GM21390 (cell line): Measurements from ENCODE around the gene SULT1B1.

Experiments used
- ATAC-seq: cut with Tn5 transposase; IDR thresholded peaks from one replicate; pipeline ENCODE4 v1.9.1; 2021; ENCODE audit not compliant: unreplicated experiment

SULT1B1 gene

GRCh38 chr4:69750346-69750745 lies 10.1 kb downstream of the SULT1B1 start:
- ATAC-seq, result no peak

- ATAC-seq, result no peak
Measured at GRCh38 chr4:69749771-69750170, 10.6 kb downstream of the SULT1B1 start.

DNA sequence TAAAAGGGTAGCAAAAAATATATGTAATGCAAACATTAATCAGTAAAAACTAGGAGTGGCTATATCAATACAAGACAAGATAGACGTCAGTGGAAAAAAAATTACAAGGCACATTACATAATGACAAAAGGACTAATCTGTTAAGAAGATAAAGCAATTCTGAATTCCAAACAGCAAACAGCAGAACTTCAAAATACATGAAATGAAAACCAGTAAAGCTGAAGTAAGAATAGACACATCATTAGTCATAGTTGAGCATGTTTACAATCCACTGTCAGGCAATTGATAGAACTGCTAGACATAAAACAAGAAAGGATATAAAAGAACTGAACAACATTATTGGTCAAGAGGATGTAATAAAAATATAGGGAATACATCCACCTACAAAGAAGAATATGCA lies 12.2 kb downstream of the SULT1B1 start:
- ATAC-seq, result no peak

DNA sequence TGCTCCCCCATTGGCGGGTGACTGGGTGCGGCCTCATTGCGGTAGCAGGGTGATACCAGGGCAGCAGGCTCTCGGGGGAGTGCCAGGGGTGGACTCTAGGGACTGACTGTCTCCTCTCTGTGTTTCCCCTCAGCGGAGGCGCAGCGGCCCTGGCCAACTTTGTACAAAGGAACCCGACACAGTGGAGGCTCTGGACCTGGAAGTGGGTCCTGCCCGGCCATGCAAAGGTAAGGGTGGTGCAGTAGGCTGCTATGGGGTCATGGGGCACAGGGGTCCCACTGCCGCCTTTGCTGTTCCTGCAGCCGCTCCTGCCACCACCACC lies 16.3 kb downstream of the SULT1B1 start:
- ATAC-seq, result no peak

DNA sequence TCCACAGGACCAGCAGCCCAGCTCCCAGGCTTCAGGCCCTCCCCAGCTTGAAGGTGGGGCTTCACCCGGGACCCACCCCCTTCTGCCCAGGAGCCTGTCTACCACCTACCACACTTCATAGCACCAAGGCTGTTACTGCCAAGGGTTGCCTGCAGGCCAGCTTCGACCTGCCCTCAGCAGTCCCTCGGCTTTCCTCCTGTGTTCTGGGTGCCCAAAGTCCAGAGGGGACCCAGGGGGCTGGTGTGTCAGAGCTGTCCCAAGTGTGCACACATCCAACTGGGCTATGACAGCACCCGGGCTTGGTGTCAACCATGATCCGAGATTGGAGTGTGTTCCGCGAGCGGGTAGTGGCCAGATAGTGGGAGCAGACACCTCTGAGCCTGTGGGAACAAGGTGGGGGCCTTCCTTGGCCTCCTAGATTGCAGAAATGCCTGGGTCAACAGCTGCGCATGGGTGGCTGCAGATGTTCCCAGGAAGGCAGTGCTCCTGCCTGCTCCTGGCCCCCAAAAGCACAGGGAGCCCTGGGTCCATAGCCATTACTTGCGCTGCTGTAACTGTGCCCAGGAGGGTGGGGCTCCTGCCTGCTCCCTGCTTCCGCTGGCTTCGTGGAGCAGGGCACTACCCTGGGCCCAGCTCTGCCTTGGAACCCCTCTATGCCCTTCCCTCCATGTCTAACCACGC lies 16.8 kb downstream of the SULT1B1 start:
- no peak for ATAC-seq

GRCh38 chr4:69742596-69742995 lies 17.8 kb downstream of the SULT1B1 start:
- ATAC-seq, result no peak

GRCh38 chr4:69738872-69739271 lies 21.5 kb downstream of the SULT1B1 start:
- no peak for ATAC-seq

DNA sequence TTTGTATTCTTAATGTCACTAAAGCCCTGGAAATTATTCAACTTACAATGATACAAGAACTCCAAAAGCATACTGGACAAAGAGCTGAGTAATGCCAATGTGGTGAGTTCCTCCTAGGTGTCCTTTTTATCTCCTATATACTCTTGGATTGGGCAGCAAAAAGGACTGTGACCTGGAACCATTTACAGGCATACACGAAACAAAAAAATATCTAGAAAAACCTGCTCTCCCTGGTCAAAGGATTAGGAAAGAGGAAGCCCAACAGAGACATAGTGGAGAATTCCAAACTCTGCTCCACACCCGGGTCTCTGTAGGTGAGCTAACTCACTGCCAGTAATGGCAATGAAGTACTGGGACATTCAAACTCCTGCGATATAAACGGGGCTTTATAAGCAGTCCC lies 25.3 kb downstream of the SULT1B1 start:
- no peak for ATAC-seq

GRCh38 chr4:69731847-69732246 lies 28.6 kb downstream of the SULT1B1 start:
- no peak for ATAC-seq

DNA sequence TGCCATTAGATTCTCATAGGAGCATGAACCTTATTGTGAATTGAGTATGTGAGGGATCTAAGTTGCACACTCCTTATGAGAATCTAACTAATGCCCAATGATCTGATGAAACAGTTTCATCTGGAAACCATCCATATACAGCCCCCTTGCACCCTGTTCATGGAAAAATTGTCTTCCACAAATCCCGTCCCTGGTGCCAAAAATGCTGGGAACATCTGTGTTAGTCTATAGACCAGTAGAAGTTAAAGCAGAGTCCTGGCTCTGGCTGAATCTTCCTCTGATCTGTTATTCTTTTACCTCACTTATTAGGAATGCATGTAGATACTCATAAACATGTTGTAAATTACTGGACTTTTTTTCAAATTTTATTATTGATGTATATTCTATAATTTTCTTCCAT lies 29.2 kb downstream of the SULT1B1 start:
- ATAC-seq, result no peak

GRCh38 chr4:69730002-69730401 lies 30.4 kb downstream of the SULT1B1 start:
- no peak for ATAC-seq

DNA sequence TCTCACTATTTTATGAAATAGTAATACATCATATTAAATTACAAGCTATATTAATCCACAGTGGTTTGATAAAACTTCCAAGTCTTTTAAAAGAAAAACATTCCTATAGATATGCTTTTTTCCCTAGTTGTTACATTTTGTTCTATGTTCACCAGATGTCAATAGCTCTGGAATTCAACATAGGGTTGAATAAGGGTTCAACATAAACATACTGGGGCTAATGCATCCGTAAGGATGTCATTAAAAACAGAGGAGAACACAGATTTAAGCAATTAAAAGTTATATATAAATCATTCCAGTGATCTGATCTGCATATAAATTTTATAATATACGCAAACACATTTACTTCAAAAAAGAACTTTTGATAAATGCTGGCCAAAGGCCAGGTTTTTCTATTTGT lies 32.5 kb downstream of the SULT1B1 start:
- ATAC-seq, result no peak

DNA sequence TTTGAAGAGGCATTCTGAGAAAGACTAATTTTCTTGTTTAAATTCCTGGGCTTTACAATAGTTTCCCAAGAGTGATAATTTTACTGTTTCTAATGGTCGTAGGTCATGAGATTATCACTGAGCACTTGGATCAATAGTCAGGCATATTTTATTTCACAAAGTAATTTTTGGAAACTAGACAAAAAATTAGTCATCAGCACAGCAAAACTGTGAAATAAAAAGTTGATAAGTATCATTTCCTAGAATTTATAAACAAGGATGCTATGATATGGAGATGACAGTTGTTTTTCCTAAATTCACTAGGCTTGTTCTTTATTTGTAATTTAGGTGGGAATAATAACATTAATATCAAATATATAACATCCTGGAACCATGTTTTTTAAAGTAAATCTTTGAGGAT lies 33.0 kb downstream of the SULT1B1 start:
- ATAC-seq, result no peak

GRCh38 chr4:69726971-69727370 lies 33.4 kb downstream of the SULT1B1 start:
- no peak for ATAC-seq

DNA sequence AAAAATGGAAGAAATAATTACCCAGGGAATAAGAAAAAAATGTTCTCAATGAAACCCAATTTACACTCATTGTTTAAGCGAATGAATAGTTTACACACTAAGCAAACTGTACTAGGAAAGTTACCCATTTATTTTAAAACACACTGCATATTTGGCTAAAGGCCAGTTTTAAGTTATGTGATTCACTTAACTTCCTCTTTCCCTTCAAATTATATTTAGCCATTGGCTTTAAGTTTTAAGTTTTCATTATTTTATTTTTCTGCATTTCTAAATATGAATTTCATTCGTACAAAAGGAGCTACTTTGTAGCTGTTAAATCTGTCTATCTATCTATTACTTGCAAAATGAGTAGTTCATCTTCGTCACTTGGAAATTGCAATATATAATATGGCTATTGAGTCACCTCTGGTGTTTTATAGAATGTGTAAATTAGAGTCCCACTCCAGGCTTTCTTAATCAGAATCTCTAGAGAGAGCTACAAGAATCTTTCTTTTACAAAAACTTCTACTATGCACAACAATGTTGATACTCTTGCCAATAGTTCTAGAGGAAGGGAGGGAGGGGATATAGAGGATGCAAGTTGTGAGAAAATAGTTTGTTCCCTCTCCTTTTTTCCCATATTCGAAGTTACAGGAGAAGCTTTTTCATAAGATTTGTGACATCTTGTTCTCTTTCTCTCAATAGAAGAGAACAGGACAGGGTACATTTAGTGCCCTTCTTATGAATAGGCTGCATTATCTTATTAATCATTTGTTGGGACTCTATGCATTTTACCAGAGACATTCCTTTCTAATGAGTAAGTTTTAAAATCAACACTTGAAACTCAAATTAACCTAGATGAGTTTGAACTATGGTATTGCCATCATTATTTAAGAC lies 41.8 kb downstream of the SULT1B1 start:
- no peak for ATAC-seq

DNA sequence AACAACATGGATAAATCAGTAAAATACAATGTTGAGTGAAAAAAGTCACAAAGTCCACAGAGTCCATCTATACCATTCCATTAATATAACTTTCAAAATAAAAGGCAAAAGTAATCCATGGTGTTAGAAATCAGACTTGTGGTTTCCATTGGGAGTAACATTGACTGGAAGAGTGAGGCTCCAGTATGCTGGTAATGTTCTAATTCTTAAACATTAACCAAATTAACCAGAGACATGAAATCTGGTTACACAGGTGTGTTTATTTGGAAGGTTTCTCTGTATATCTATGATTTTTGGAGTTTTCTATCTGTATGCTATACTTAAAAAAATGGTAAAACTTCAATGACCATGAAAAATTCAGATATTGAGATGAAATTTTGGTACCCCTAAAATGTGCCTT lies 42.6 kb downstream of the SULT1B1 start:
- no peak for ATAC-seq

GRCh38 chr4:69716654-69717053 lies 43.8 kb downstream of the SULT1B1 start:
- no peak for ATAC-seq

GRCh38 chr4:69714086-69714485 lies 46.3 kb downstream of the SULT1B1 start:
- no peak for ATAC-seq

GRCh38 chr4:69713593-69713992 lies 46.8 kb downstream of the SULT1B1 start:
- no peak for ATAC-seq

- ATAC-seq, result no peak
Measured at GRCh38 chr4:69710580-69710979, 49.8 kb downstream of the SULT1B1 start.

DNA sequence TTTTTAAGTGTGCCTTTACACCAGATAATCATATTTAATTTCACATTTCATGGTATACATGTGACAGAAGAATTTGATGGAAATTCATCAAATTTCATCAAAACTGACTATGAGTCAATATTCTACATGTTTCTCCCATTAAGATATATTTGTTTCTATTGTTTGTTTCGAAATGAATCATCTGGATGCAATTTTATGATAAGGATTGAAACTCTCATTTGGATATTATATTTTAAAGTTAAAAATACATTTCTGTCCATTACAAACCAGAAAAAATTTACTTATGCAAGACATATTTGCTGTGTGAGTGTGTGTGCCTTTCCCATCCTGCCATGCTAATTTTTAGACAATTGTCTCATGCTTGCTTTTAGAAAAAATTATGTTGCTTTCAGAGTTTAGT lies 52.2 kb downstream of the SULT1B1 start:
- ATAC-seq, result no peak

DNA sequence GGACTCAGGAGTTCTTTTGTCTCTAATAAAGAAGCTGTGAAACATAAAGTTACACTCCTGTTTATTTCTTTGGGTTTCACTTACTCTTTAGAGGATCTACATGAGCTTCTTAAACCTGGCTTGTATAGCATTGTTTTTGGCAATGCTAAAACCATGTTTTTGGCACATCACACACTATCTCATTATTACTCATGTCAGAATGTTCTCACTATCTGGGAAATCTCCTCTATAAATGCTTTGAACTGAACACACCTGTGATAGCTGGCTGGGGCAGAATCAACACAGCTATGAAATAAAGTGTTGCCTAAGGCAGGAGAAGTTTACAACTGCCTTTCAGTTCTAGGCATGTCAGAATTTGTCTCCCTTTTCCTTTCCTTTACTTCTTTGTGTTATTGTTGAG lies 52.6 kb downstream of the SULT1B1 start:
- no peak for ATAC-seq

GRCh38 chr4:69702201-69702600 lies 58.2 kb downstream of the SULT1B1 start:
- no peak for ATAC-seq
